HepG2 (cell line): ENCODE measurements around the gene C1QC. TPM values are rescaled to one million over a fixed set of nuclear protein-coding genes. Genes with fewer than 3 reads are reported as not detected.
A peak's percentile ranks its signal among the peaks of the same experiment; 100 is the strongest.

Experiments
- ATAC-seq: fragments of 200-7000 bp; cut with Tn5 transposase; 3 replicates; pipeline ENCODE4 v1.9.1; 2020; ENCODE audit warnings: mild to moderate bottlenecking, moderate library complexity
- BruUV-seq: library from RNA; stranded (reverse); fragments of 400-500 nt; replicated peaks from 2 replicates; lab custom pipeline; 2021; lab: Mats Ljungman, UMichigan
- CTCF ChIA-PET: fragments of 300-600 bp; formaldehyde crosslinking; extraction: SDS; loops from one replicate; lab custom pipeline; 2021; ENCODE audit warnings: low total read pairs, inconsistent platforms, low intra/inter-chr PET ratio; lab: Yijun Ruan, JAX
- POLR2A ChIA-PET: fragments of 350-600 bp; sonication (Branson Sonifier 250); formaldehyde crosslinking; loops from one replicate; lab custom pipeline; 2020; ENCODE audit warnings: antibody characterized with exemption, inconsistent platforms; lab: Yijun Ruan, JAX
- DNase-seq: peaks from one replicate; pipeline ENCODE4 v3.0.0-alpha.2; 2015; ENCODE audit warnings: low spot score
- FAIRE-seq: peaks from 3 replicates; lab custom pipeline; 2011; peaks lifted over from hg19 to GRCh38; lab: Jason Lieb, UNC
- H2AFZ ChIP-seq: one replicate; pipeline ENCODE4 v1.6.1; 2011; ENCODE audit warnings: low read length, inconsistent platforms
- H3K27ac ChIP-seq: fragments of 300-600 bp; 3 replicates; pipeline ENCODE4 v1.8.0; 2011; ENCODE audit warnings: mixed run types, mild to moderate bottlenecking, mixed read lengths, low read length, inconsistent platforms; ENCODE audit not compliant: insufficient read depth; ENCODE audit errors: extremely low read length
- H3K27me3 ChIP-seq, 2 experiments: fragments of 200-600 bp in 1 of 2; 2 replicates in 1 of 2; 3 replicates in 1 of 2; pipeline versions ENCODE4 v1.6.0 to v1.8.0; 2011; ENCODE audit warnings: low read length in 2 of 2, mild to moderate bottlenecking in 2 of 2, moderate library complexity in 2 of 2, inconsistent platforms in 1 of 2; ENCODE audit not compliant: insufficient read depth in 2 of 2, control insufficient read depth in 1 of 2
- H3K36me3 ChIP-seq, 2 experiments: fragments of 200-600 bp in 1 of 2; replicated peaks in 1 of 2; 2 replicates in 1 of 2; 3 replicates in 1 of 2; pipeline versions ENCODE4 v1.5.1 to v1.8.0; 2011; ENCODE audit warnings: low read length in 2 of 2, inconsistent platforms in 1 of 2; ENCODE audit not compliant: insufficient read depth in 2 of 2, control insufficient read depth in 1 of 2
- H3K4me1 ChIP-seq: 2 replicates; pipeline ENCODE4 v1.5.1; 2012; ENCODE audit warnings: low read length, inconsistent platforms; ENCODE audit not compliant: insufficient read depth
- H3K4me2 ChIP-seq: 2 replicates; pipeline ENCODE4 v1.6.0; 2011; ENCODE audit warnings: low read depth, low read length, inconsistent platforms
- H3K4me3 ChIP-seq, 3 experiments: fragments of 200-600 bp in 1 of 3; sonication (generic), shearing (Covaris generic) in 1 of 3; replicated peaks in 1 of 3; 2 replicates each; pipeline ENCODE4 v1.5.1; 2011 to 2016; ENCODE audit warnings: low read length in 3 of 3, inconsistent platforms in 2 of 3, low read depth in 2 of 3, mild to moderate bottlenecking in 2 of 3, control low read depth in 1 of 3, mixed read lengths in 1 of 3; ENCODE audit not compliant: insufficient read depth in 1 of 3
- H3K79me2 ChIP-seq: one replicate; pipeline ENCODE4 v1.6.1; 2011; ENCODE audit warnings: low read length, inconsistent platforms; ENCODE audit not compliant: insufficient read depth
- H3K9ac ChIP-seq: 2 replicates; pipeline ENCODE4 v1.6.0; 2011; ENCODE audit warnings: mild to moderate bottlenecking, low read depth, low read length, inconsistent platforms; ENCODE audit not compliant: insufficient read depth
- H3K9me3 ChIP-seq: 2 replicates; pipeline ENCODE4 v1.5.1; 2012; ENCODE audit warnings: mild to moderate bottlenecking, low read length
- H4K20me1 ChIP-seq: 2 replicates; pipeline ENCODE4 v1.6.0; 2011; ENCODE audit warnings: inconsistent platforms, mild to moderate bottlenecking, low read length, moderate library complexity; ENCODE audit not compliant: insufficient read depth
- ETV5 ChIP-seq: IDR thresholded peaks from 2 replicates; pipeline ENCODE4 v1.6.1; 2018; ENCODE audit warnings: missing biosample characterization, missing genetic modification reagents, inconsistent platforms, borderline replicate concordance
- GZF1 ChIP-seq: sonication (generic); formaldehyde crosslinking; IDR thresholded peaks from 2 replicates; pipeline ENCODE4 v1.5.1; 2020; ENCODE audit warnings: mild to moderate bottlenecking, missing genetic modification reagents
- MNT ChIP-seq: fragments of 450-650 bp; IDR thresholded peaks from 2 replicates; pipeline ENCODE4 v1.6.1; 2016
- NFE2L1 ChIP-seq: sonication (generic); formaldehyde crosslinking; IDR thresholded peaks from 2 replicates; pipeline ENCODE4 v1.4.0; 2020; ENCODE audit warnings: missing genetic modification reagents, mild to moderate bottlenecking, borderline replicate concordance
- PAWR ChIP-seq: sonication (generic); formaldehyde crosslinking; IDR thresholded peaks from 2 replicates; pipeline ENCODE4 v1.4.0; 2020; ENCODE audit warnings: missing genetic modification reagents, mild to moderate bottlenecking, borderline replicate concordance
- PAXIP1 ChIP-seq: sonication (generic); formaldehyde crosslinking; conservative IDR thresholded peaks from 2 replicates; pipeline ENCODE4 v1.4.0; 2020; ENCODE audit warnings: mild to moderate bottlenecking, missing genetic modification reagents, moderate library complexity
- SATB2 ChIP-seq: sonication (generic); formaldehyde crosslinking; IDR thresholded peaks from 2 replicates; pipeline ENCODE4 v1.5.0; 2020; ENCODE audit warnings: missing genetic modification reagents
- SNRNP70 ChIP-seq: fragments of 200-400 bp; formaldehyde crosslinking; IDR thresholded peaks from 2 replicates; pipeline ENCODE4 v1.6.1; 2017; ENCODE audit warnings: mild to moderate bottlenecking, low read depth, low read length, moderate library complexity
- ZKSCAN1 ChIP-seq: fragments of 150-350 bp; IDR thresholded peaks from 2 replicates; pipeline ENCODE4 v1.6.1; 2014; ENCODE audit warnings: low read length
- ZNF513 ChIP-seq: sonication (generic); formaldehyde crosslinking; conservative IDR thresholded peaks from 2 replicates; pipeline ENCODE4 v1.5.0; 2020; ENCODE audit warnings: missing genetic modification reagents
- WGBS: methylation state at CpG from one replicate; pipeline ENCODE4 v1.1.6; 2017; ENCODE audit warnings: low lambda C conversion rate; 5-methylcytosine and 5-hydroxymethylcytosine counted together
- in situ Hi-C: cut with HindIII; loops from 2 replicates; pipeline ENCODE4 v1.10.0; 2017; ENCODE audit warnings: low pct_unique_long_range_greater_than_20kb; ENCODE audit not compliant: extremely low pct_ligation_motif_present
- intact Hi-C: fragments of 100-400 bp; cut with micrococcal nuclease; formaldehyde crosslinking; loops from one replicate; pipeline ENCODE4 v1.10.0; 2022; ENCODE audit not compliant: unreplicated experiment
- polyA plus RNA-seq, 8 experiments: library from polyadenylated mRNA; depleted of rRNA in 3 of 8; stranded (reverse) in 7 of 8; unstranded in 1 of 8; fragments of >200 nt; fragmentation: Illumina TruSeq in 4 of 8; extraction: Trizol in 4 of 8; gene quantifications; 2 replicates each; pipeline versions ENCODE4 v1.2.1 to v1.2.3, GENCODE V29; 2011 to 2016; ENCODE audit warnings: low read depth in 4 of 8, missing spikeins in 1 of 8, mixed read lengths in 1 of 8; ENCODE audit not compliant: insufficient read depth in 1 of 8
- total RNA-seq, 5 experiments: library from RNA; depleted of rRNA; stranded (reverse); fragments of >200 nt; fragmentation: Illumina TruSeq; extraction: Trizol; gene quantifications; 2 replicates each; pipeline ENCODE4 v1.2.3, GENCODE V29; 2016; ENCODE audit warnings: low read depth in 1 of 5

The C1QC gene
- total and polyA plus RNA-seq, 2 of the 13 experiments (the other 11 are each of a cell fraction or from before 2014, with no cell fraction given): not detected

GRCh38 chr1:22677931-22678896 lies 34.8 kb downstream of the C1QC start:
- Histone ChIP-seq H3K9ac (no peak overlapping the region), H3K36me3 (no peaks in the 10 kb centered on the region), H3K9me3 (no peaks in the 10 kb centered on the region), H3K79me2 (no peaks in the 10 kb centered on the region), H3K27ac (no peak overlapping the region), H3K27me3 (0 out of 5 replicates have a peak, but pooled peaks cover under 1 to 6% of the 10 kb centered on the region in 2 experiments), H3K4me1 (0 out of 2 replicates have a peak, but pooled peaks cover 5% of the 10 kb centered on the region), H4K20me1 (no peaks in the 10 kb centered on the region), H3K4me3 (no peak overlapping the region), H3K4me2 (no peak overlapping the region), H2AFZ (no peak overlapping the region)
- CTCF ChIA-PET: no interaction called here
- no TSS peak for BruUV-seq
- ATAC-seq: no peak
- intact Hi-C loops (no loop called here), in situ Hi-C loops (no loop called here)
- WGBS: 67% methylated on average over 9 of the region's 13 CpGs
- peak; percentile 56 for FAIRE-seq
- no peak for DNase-seq
- TF ChIP-seq GZF1 (CRISPR knock-in tag) (no peak), SNRNP70 (no peak), MNT (peak; percentile 86)
- POLR2A ChIA-PET: no interaction called here

GRCh38 chr1:22680726-22681125 lies 37.3 kb downstream of the C1QC start:
- peaks cover 0 to 3% of the 10 kb centered on the region in 2 experiments; a peak in 1 of 5 replicates for H3K27me3 ChIP-seq
- no peak for DNase-seq
- no peaks in the 10 kb centered on the region for H3K79me2 ChIP-seq
- no peak overlapping the region for H3K9ac ChIP-seq
- in situ Hi-C loops (no loop called here), intact Hi-C loops (no loop called here)
- no peaks in the 10 kb centered on the region for H3K36me3 ChIP-seq
- ATAC-seq: no peak; the same call in 1 of the 3 replicates
- 7% methylated on average over 3 of the region's 9 CpGs for WGBS
- CTCF ChIA-PET: no interaction called here
- BruUV-seq: no TSS peak
- no peak overlapping the region for H3K4me2 ChIP-seq
- no peak for FAIRE-seq
- H3K4me3 ChIP-seq: no peak overlapping the region
- POLR2A ChIA-PET: no interaction called here
- H3K27ac ChIP-seq: no peak overlapping the region
- H4K20me1 ChIP-seq: no peaks in the 10 kb centered on the region
- no peak overlapping the region for H2AFZ ChIP-seq
- H3K4me1 ChIP-seq: 0 out of 2 replicates have a peak, but pooled peaks cover 5% of the 10 kb centered on the region
- no peaks in the 10 kb centered on the region for H3K9me3 ChIP-seq
- TF ChIP-seq PAXIP1 (CRISPR knock-in tag) (no peak), ZKSCAN1 (no peak), SATB2 (no peak), PAWR (CRISPR knock-in tag) (no peak), ZNF513 (CRISPR knock-in tag) (no peak), ETV5 (CRISPR knock-in tag) (no peak), NFE2L1 (CRISPR knock-in tag) (no peak)
